RWPE2 (cell line): ENCODE measurements around the gene MPO.
A peak's percentile ranks its signal among the peaks of the same experiment; 100 is the strongest.

Experiments
- ATAC-seq: fragments of 200-7000 bp; cut with Tn5 transposase; 3 replicates; pipeline ENCODE4 v1.9.1; 2021; ENCODE audit warnings: low read depth
- DNase-seq: peaks from one replicate; pipeline ENCODE4 v3.0.0-alpha.2; 2020; ENCODE audit warnings: low spot score
- H3K27ac ChIP-seq: fragments of 450-650 bp; 2 replicates; pipeline ENCODE4 v1.5.1; 2017; ENCODE audit warnings: mild to moderate bottlenecking; ENCODE audit not compliant: poor library complexity, severe bottlenecking
- H3K27me3 ChIP-seq: fragments of 250-450 bp; sonication (Bioruptor Pico); 2 replicates; pipeline ENCODE4 v1.5.1; 2021; ENCODE audit warnings: mild to moderate bottlenecking, moderate library complexity; ENCODE audit not compliant: insufficient read depth, poor library complexity, severe bottlenecking
- H3K36me3 ChIP-seq: fragments of 250-450 bp; sonication (Bioruptor Pico); 2 replicates; pipeline ENCODE4 v1.5.1; 2020; ENCODE audit warnings: low read depth, mild to moderate bottlenecking, moderate library complexity
- H3K4me1 ChIP-seq: fragments of 250-450 bp; sonication (Bioruptor Pico); 2 replicates; pipeline ENCODE4 v1.5.1; 2021; ENCODE audit warnings: mild to moderate bottlenecking, moderate library complexity; ENCODE audit not compliant: insufficient read depth, poor library complexity, severe bottlenecking
- H3K4me3 ChIP-seq: fragments of 250-450 bp; sonication (Bioruptor Pico); 2 replicates; pipeline ENCODE4 v1.5.1; 2021; ENCODE audit warnings: mild to moderate bottlenecking, moderate library complexity; ENCODE audit not compliant: severe bottlenecking
- H3K9me3 ChIP-seq: fragments of 250-450 bp; sonication (Bioruptor Pico); 2 replicates; pipeline ENCODE4 v1.5.1; 2021; ENCODE audit warnings: mild to moderate bottlenecking, moderate library complexity; ENCODE audit not compliant: severe bottlenecking
- TF ChIP-seq, protein P1 (sequence below): fragments of 450-650 bp; IDR thresholded peaks from one replicate; pipeline ENCODE4 v1.5.1; 2017; ENCODE audit warnings: mild to moderate bottlenecking, moderate library complexity; ENCODE audit not compliant: poor library complexity, severe bottlenecking

MPO gene, protein sequence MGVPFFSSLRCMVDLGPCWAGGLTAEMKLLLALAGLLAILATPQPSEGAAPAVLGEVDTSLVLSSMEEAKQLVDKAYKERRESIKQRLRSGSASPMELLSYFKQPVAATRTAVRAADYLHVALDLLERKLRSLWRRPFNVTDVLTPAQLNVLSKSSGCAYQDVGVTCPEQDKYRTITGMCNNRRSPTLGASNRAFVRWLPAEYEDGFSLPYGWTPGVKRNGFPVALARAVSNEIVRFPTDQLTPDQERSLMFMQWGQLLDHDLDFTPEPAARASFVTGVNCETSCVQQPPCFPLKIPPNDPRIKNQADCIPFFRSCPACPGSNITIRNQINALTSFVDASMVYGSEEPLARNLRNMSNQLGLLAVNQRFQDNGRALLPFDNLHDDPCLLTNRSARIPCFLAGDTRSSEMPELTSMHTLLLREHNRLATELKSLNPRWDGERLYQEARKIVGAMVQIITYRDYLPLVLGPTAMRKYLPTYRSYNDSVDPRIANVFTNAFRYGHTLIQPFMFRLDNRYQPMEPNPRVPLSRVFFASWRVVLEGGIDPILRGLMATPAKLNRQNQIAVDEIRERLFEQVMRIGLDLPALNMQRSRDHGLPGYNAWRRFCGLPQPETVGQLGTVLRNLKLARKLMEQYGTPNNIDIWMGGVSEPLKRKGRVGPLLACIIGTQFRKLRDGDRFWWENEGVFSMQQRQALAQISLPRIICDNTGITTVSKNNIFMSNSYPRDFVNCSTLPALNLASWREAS

DNA sequence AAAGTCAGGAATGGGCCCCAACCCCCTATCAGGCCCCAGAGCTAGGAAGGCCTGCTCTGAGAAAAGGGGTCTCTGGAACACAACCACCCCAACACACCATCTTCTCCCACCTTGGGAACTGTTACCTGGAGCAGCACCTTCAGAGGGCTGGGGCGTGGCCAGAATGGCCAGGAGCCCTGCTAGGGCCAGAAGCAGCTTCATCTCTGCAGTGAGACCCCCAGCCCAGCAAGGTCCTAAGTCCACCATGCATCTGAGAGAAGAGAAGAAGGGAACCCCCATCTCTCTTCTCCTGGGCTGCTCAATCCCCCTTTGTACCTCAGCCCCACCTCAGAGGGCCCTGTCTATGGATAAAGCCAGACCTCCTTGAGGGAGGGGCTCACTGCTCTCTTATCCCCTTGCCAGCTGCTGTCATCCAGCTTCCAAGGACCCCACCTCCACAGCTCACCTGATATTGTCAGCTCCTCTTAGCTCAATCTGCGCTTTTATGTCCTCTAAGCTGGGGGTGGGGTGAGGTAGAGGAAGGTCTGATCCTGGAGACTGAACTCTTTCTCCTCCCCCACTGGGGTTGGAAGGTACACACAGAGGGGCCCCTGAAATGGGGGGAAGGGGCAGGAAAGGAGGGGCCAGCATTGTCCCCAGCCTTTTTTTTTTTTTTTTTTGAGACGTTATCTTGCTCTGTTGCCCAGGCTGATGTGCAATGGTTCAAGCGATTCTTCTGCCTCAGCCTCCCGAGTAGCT, at the start of gene MPO:
TSS of gene MPO (minus strand) at position 456 of the 738 bp plus-strand sequence. CDS start at position 279, 177 bp downstream.
- no peaks in the 10 kb centered on the region for H3K9me3 ChIP-seq
- TF ChIP-seq, protein P1, sequence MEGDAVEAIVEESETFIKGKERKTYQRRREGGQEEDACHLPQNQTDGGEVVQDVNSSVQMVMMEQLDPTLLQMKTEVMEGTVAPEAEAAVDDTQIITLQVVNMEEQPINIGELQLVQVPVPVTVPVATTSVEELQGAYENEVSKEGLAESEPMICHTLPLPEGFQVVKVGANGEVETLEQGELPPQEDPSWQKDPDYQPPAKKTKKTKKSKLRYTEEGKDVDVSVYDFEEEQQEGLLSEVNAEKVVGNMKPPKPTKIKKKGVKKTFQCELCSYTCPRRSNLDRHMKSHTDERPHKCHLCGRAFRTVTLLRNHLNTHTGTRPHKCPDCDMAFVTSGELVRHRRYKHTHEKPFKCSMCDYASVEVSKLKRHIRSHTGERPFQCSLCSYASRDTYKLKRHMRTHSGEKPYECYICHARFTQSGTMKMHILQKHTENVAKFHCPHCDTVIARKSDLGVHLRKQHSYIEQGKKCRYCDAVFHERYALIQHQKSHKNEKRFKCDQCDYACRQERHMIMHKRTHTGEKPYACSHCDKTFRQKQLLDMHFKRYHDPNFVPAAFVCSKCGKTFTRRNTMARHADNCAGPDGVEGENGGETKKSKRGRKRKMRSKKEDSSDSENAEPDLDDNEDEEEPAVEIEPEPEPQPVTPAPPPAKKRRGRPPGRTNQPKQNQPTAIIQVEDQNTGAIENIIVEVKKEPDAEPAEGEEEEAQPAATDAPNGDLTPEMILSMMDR: no peak
- no peaks in the 10 kb centered on the region for H3K36me3 ChIP-seq
- no peaks in the 10 kb centered on the region for H3K4me1 ChIP-seq
- H3K27ac ChIP-seq: no peak within 1 kb of the TSS
- peaks cover 31% of the 10 kb centered on the region for H3K27me3 ChIP-seq
- no peak for DNase-seq
- H3K4me3 ChIP-seq: no peak within 1 kb of the TSS
- no peak for ATAC-seq

DNA sequence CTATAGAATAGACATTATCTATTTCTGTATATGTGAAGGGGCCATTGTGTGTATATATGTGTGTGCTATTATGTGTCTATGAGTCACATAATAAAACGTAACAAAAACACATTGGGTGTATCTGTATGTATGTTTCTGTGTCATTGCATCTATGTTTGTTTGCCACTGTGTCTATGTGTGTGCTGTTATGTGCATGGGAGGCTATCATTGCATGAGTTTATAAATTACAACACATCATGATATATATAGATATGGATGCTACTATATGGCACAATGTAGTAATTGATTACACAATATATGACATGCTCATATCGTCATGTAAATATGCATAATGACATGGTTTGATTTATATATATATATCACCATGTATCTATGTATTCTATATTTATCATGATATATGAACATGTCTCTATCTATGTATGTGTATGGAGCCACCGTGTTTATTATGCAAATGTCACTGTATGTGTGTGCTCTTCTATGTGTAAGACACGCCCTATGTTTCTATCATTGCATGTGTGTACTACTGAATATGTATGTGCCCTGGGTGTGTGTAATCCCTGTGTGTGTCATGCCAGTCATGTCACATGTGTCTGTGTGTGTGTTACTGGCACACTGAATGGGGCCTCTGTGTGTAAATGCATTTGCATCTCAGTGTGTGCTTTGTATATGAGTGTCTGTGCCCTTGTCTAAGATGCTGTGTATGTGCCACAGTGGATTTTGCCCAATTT, 49.2 kb upstream of the MPO start:
- DNase-seq (no peak), ATAC-seq (no peak; the same call in 2 of the 3 replicates)
- H3K36me3 ChIP-seq: no peaks in the 10 kb centered on the region
- no peaks in the 10 kb centered on the region for H3K4me1 ChIP-seq
- H3K27ac ChIP-seq: no peak overlapping the region
- TF ChIP-seq, protein P1: no peak
- no peak overlapping the region for H3K4me3 ChIP-seq
- peaks cover 3% of the 10 kb centered on the region for H3K27me3 ChIP-seq
- H3K9me3 ChIP-seq: no peaks in the 10 kb centered on the region

DNA sequence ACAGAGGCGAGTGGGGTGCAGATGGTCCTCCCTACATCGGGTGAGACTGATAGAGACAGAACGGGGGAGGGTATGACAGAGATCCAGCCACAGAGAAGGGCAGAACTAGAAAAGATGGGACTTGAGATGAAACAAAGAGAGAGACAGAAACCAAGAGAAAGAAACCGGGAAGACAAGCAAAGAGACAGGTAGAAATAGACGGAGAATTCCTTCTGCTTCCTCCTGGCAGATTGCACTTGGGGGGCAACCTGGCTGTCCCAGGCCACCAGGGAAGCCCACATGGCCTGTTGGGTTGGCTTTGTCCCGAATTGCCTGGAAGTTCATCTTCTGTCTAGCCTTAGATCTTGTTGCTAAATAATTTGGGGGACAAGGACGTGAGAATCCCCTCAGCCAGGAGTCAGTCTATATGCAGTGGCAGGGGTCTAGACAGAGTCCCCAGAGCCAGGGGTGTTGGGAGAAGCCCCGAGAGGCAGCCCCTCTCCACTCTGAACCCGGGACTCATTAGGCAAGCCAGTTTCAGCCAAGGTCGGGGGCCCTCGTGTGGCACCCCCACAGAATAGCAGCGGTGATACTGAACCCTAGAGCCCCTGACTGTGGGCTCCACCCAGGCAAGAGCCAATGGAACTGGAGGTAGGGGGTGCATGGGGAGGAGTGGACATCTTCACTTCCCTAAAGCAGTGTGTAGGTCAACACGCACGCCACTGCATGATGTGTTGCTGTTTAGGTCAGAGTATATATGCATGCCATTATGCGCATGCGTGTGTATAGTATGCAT, 48.5 kb upstream of the MPO start:
- ATAC-seq (peak; percentile 23; the same call in 2 of the 3 replicates), DNase-seq (no peak)
- no peak overlapping the region for H3K27ac ChIP-seq
- TF ChIP-seq, protein P1: peak; percentile 33
- H3K9me3 ChIP-seq: no peaks in the 10 kb centered on the region
- no peak overlapping the region for H3K4me3 ChIP-seq
- no peaks in the 10 kb centered on the region for H3K36me3 ChIP-seq
- no peaks in the 10 kb centered on the region for H3K4me1 ChIP-seq
- peaks cover 4% of the 10 kb centered on the region for H3K27me3 ChIP-seq

DNA sequence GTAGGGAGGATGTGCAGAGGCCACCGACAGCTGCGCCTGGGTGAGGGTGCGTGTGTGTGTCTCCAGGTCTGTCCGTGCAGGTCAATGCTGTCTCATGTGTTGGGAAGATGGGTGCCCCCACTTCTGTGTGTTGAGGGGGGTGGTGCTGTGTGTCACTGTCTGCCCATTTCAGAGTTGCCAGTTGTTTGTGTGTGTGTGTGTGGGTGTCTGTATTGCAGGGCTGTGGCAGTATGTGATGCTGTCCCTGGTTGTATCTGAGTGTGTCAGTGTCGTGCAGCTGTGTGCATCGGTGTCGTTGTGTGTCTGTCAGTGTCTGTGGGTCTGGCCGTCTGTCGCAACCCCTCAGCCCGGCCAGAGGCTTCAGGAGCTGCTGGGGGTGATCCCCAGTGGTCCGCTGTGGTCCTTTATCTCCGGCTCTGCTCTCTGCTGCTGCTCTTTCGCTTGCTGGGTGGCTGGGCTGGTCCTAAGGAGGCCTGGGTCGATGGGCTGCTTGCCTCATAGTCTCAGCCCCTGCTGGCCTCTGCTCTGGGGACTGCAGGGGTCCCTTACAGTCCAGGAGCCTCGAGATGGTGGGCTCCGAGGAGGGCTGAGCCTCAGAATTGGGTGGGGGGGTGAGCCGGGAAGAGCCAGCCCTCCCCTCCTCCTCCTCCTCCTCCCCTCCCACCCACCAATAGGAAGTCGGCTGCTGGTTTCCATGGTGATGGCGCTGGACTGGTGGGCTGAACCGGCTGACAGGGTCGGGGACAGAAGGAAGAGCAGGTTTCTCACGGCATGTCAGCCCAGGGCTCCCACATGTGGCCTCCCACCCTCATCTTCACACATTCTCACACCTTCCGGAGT, 47.7 kb upstream of the MPO start, which contains the start of gene TSPOAP1:
TSS of gene TSPOAP1 (minus strand) at position 601 of the 840 bp plus-strand sequence. CDS start 875 bp downstream, outside the sequence.
- Histone ChIP-seq H3K27ac (no peak within 1 kb of the TSS), H3K4me1 (no peaks in the 10 kb centered on the region), H3K9me3 (no peaks in the 10 kb centered on the region), H3K36me3 (no peaks in the 10 kb centered on the region), H3K4me3 (no peak within 1 kb of the TSS), H3K27me3 (peaks cover 4% of the 10 kb centered on the region)
- ATAC-seq (no peak), DNase-seq (no peak)
- TF ChIP-seq, protein P1: no peak
